ENCODE data around the gene HLA-DMB. TPM values are rescaled to one million over a fixed set of nuclear protein-coding genes. Genes with fewer than 3 reads are reported as not detected.

HLA-DMB gene
- total RNA-seq, 4 donors from 2014 or later = 8.0 to 17.2 (median 11.0) TPM

DNA sequence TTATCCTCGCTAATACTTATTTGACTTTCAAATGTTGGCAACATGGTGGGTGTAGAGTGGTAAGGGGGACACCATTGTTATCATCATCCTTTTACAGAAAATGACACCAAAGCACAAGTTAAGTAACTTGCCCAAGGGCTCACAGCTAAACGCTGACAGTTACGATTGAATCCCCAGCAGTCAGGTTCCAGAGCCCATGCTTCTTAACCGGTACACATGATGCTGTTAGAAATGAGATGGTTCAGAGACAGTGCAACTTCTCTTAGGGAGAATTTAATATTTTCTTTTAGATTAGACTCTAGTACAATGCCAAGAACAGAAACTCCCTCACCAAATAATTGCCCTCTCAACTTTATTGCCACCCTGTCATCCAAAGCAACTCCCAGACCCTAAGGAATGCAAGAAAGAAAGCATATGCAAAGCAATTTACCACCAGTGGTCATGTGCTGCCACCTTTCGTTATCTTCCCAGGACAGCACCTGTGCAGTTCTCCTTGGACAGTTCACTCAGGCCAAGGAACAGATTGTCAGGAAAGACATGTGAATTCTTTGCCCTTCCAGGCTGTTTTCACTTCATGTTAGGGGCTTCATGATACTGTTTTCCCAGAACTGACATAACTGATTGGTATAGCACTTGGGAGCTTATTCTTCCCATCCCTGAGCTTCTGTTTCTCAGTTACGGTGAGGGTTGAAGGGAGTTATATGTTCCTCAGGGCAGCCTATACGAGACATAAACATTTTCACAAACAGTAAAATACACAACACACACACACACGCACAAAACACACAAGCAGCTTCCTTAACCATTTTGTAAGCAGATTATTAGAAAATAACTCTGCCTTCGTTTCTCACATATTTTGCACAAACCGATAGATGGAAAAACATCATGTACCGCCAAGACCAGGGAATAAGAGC lies 7.0 kb upstream of the HLA-DMB start:
- WGBS = 71% methylated on average over 11 of the region's 11 CpGs
- H3K36me3 ChIP-seq = no peaks in the 10 kb centered on the region
- no peak overlapping the region for H3K27ac ChIP-seq (replicated peaks in 1 of 4)
- no peak overlapping the region for H3K4me3 ChIP-seq
- TF ChIP-seq POLR2AphosphoS5 (IDR thresholded peaks at IDR 0.05) = no peak
- TF ChIP-seq, protein P1, sequence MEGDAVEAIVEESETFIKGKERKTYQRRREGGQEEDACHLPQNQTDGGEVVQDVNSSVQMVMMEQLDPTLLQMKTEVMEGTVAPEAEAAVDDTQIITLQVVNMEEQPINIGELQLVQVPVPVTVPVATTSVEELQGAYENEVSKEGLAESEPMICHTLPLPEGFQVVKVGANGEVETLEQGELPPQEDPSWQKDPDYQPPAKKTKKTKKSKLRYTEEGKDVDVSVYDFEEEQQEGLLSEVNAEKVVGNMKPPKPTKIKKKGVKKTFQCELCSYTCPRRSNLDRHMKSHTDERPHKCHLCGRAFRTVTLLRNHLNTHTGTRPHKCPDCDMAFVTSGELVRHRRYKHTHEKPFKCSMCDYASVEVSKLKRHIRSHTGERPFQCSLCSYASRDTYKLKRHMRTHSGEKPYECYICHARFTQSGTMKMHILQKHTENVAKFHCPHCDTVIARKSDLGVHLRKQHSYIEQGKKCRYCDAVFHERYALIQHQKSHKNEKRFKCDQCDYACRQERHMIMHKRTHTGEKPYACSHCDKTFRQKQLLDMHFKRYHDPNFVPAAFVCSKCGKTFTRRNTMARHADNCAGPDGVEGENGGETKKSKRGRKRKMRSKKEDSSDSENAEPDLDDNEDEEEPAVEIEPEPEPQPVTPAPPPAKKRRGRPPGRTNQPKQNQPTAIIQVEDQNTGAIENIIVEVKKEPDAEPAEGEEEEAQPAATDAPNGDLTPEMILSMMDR (IDR thresholded peaks at IDR 0.05) = peak in 2 of 3 experiments; percentile 24 to 38
- H3K9me3 ChIP-seq = no peaks in the 10 kb centered on the region
- no peak for DNase-seq (ENCODE audit: extremely low spot score)
- intact Hi-C loops (cut with DNase I) = no loop called here
- peaks cover 5 to 14% (median 8%) of the 10 kb centered on the region in 4 donors for H3K4me1 ChIP-seq
- no peaks in the 10 kb centered on the region for H3K27me3 ChIP-seq

DNA sequence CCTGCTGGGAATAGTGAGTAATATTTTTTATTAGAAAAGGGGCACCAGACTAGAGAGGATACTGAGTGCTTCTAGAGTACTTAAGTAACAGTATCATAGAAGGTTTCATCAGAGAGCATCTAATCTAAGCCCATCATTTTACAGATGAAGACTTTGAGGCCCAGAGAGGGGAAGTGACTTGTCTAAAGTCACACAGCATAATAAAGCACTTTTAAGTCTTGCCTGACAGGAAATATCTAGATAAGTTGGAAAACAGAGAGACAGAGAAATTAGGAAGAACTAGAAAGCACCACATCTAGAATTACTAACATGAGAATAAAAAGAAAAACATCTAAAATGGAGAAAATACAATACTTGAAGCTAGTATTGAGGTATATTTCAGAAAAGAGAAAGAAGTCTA lies 6.1 kb upstream of the HLA-DMB start:
- intact Hi-C loops (cut with DNase I) = no loop called here
- Histone ChIP-seq H3K4me3 (no peak overlapping the region), H3K27ac (replicated peaks in 1 of 4) (no peak overlapping the region), H3K9me3 (no peaks in the 10 kb centered on the region), H3K4me1 (peaks cover 0 to 7% (median under 1%) of the 10 kb centered on the region in 4 donors), H3K27me3 (no peaks in the 10 kb centered on the region), H3K36me3 (no peaks in the 10 kb centered on the region)
- TF ChIP-seq POLR2AphosphoS5 (IDR thresholded peaks at IDR 0.05) = no peak
- TF ChIP-seq POLR2A (IDR thresholded peaks at IDR 0.05; ENCODE audit: low read depth) = no peak
- TF ChIP-seq EP300 (IDR thresholded peaks at IDR 0.05) = no peak
- TF ChIP-seq, protein P1 (IDR thresholded peaks at IDR 0.05) = no peak
- no peak for DNase-seq (ENCODE audit: extremely low spot score)

DNA sequence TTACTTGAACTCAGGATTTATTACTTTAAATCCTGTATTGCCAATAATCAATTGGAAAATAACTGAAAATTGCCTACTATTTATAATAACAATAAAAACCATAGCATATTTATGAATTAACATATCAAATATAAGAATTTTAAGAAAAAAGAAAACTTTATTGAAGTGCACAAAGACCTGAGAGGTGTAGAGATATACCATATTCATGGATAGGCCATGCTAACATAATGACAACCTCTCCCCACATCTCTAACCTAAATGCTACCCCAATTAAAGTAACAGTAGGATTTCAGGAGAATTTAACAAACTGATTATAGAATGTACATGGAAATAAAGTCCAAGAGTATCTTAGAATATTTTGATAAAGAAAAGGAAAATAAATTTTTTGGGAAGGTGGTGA lies 5.1 kb upstream of the HLA-DMB start:
- Histone ChIP-seq H3K27me3 (no peaks in the 10 kb centered on the region), H3K4me1 (peaks cover 0 to 9% (median 5%) of the 10 kb centered on the region in 4 donors), H3K4me3 (no peak overlapping the region), H3K36me3 (no peaks in the 10 kb centered on the region), H3K27ac (replicated peaks in 1 of 4) (no peak overlapping the region), H3K9me3 (no peaks in the 10 kb centered on the region)
- no peak for DNase-seq (ENCODE audit: extremely low spot score)
- intact Hi-C loops (cut with DNase I) = no loop called here
- TF ChIP-seq, protein P1 (IDR thresholded peaks at IDR 0.05) = no peak
- TF ChIP-seq POLR2AphosphoS5 (IDR thresholded peaks at IDR 0.05) (no peak), POLR2A (IDR thresholded peaks at IDR 0.05; ENCODE audit: low read depth) (no peak), EP300 (IDR thresholded peaks at IDR 0.05) (no peak)

DNA sequence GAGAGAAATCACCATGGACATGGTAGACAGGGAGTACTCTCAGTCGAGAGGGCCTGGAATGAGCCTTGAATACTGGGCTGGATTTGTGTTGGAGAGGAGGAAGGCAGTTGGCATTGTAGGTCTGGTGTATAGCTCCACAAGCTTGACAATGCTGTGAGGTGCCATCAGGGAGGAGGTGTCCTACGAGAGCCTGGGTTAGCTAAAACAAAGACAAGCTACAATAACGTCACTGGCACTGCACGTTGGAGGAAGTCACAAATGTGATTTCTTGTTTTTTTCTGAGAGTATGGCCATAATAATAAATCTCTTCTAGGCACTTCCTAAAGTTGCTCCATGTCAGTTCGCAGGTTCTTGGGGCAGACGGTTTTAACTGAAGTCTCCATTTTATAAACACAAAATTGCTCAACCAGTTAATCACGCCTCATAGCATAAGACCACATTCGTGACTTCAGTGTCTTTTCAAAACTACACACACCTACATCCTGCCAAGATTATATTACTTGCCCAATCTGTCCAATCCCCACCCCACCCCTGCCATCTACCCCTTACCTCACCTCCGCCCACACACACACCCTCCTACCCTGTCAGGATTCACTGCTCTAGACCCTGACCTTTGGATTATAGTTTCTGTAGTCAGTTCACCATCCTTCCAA lies 4.4 kb upstream of the HLA-DMB start:
- no peak for DNase-seq (ENCODE audit: extremely low spot score)
- TF ChIP-seq, protein P1 (IDR thresholded peaks at IDR 0.05) = no peak
- TF ChIP-seq POLR2A (IDR thresholded peaks at IDR 0.05; ENCODE audit: low read depth) (no peak), POLR2AphosphoS5 (IDR thresholded peaks at IDR 0.05) (no peak), EP300 (IDR thresholded peaks at IDR 0.05) (no peak)
- Histone ChIP-seq H3K27ac (replicated peaks in 1 of 4) (peak overlapping the region in 2 of 4 donors; percentile 14 to 17), H3K9me3 (no peaks in the 10 kb centered on the region), H3K27me3 (no peaks in the 10 kb centered on the region), H3K4me3 (no peak overlapping the region), H3K4me1 (peaks cover 0 to 14% (median 11%) of the 10 kb centered on the region in 4 donors), H3K36me3 (no peaks in the 10 kb centered on the region)
- WGBS = 74% methylated on average over 9 of the region's 9 CpGs
- intact Hi-C loops (cut with DNase I) = no loop called here

Data from esophagus muscularis mucosa (tissue), 4 donors.